Measurements from ENCODE around the gene CSRNP3. TPM values are rescaled to one million over a fixed set of nuclear protein-coding genes. Genes with fewer than 3 reads are reported as not detected.

CSRNP3 gene
- total RNA-seq, 1 experiment from 2014 or later = 0.05 TPM

DNA sequence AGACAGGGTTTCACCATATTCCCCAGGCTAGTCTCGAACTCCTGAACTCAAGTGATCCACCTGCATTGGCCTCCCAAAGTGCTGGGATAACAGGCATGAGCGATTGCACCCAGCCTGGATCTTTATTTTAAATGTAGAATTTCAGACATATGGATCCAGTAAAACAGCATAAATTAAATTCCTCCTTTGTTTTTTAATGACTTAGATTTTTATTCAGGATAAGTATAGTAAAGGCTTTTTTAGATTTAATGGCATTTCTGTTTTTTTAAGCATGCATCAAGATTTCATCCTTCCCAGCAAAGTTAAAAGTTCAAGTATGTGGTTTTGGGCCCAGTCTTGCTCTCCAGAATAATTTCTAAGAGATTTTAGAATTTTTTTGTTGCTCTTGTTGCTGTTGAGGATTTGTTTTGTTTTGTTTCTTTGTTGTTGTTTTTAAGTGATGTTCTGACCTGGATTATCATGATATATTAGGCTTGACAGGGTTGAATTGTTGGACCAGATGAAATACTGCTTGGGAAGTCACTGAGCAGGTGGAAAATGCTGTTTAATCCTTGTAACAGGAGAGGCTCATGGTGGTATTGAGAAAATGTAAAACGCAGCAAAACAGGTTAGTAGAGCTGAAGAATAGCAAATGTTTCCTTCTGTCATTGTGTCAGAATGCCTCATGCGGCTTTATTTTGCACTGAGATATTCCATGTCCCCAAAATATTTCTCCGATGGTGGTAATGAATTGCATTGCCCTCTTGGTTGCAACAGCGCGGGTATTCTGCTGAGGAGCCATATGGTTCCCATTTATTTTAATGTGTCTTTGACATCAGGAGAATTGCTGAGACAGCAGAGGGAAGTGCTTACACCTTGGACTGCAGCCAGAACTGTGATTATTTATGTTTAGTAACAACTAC, 176.7 kb downstream of the CSRNP3 start:
- no peaks in the 10 kb centered on the region for H4K20me1 ChIP-seq (ENCODE audit: insufficient read depth)
- no peak for ATAC-seq

More for the DNA sequence above, 176.7 kb downstream of the CSRNP3 start:
- Histone ChIP-seq H3K9me3 (ENCODE audit: control insufficient read depth in 1 of 2, insufficient read depth in 1 of 2, low read depth in 1 of 2, low read length in 2 of 2) (no peaks in the 10 kb centered on the region), H3K9me2 (ENCODE audit: insufficient read depth) (no peaks in the 10 kb centered on the region), H3K36me3 (ENCODE audit: control insufficient read depth in 1 of 2, insufficient read depth in 2 of 2, low read length in 2 of 2) (no peaks in the 10 kb centered on the region), H3K4me1 (ENCODE audit: control insufficient read depth in 1 of 2, insufficient read depth in 2 of 2, low read length in 2 of 2) (no peaks in the 10 kb centered on the region), H3K27ac (ENCODE audit: low read depth, low read length) (no peak overlapping the region), H2AFZ (ENCODE audit: low read depth, low read length, poor library complexity, severe bottlenecking) (no peak overlapping the region), H3K27me3 (ENCODE audit: insufficient read depth, low read length) (peaks cover 23% of the 10 kb centered on the region), H3K9ac (ENCODE audit: low read length) (no peak overlapping the region), H3K4me3 (replicated peaks in 1 of 2; ENCODE audit: low read depth in 1 of 2, low read length in 2 of 2) (no peak overlapping the region), H3K4me2 (ENCODE audit: low read length) (no peak overlapping the region), H3K79me2 (ENCODE audit: insufficient read depth, low read length) (no peaks in the 10 kb centered on the region)
- ChIA-PET CTCF (no interaction called here), POLR2A (no interaction called here), RAD21 (ENCODE audit: low non-redundant PET in 1 of 2, low total read pairs in 2 of 2, uncharacterized antibody in 2 of 2, unreplicated experiment in 2 of 2) (no interaction called here)
- BruUV-seq (replicated peaks) = no TSS peak
- TF ChIP-seq POLR2A (IDR thresholded peaks at IDR 0.05; ENCODE audit: borderline replicate concordance, extremely low read depth, insufficient read depth, insufficient read length) (no peak), ELF1 (IDR thresholded peaks at IDR 0.05; ENCODE audit: borderline replicate concordance, low read depth) (no peak), SP1 (IDR thresholded peaks at IDR 0.05; ENCODE audit: low read depth) (no peak), ATF3 (IDR thresholded peaks at IDR 0.05) (no peak), ZNF274 (IDR thresholded peaks at IDR 0.05; ENCODE audit: low read depth, low read length) (no peak), CBX3 (IDR thresholded peaks at IDR 0.05; ENCODE audit: low read depth) (no peak), RAD21 (IDR thresholded peaks at IDR 0.05; ENCODE audit: low read depth) (no peak), EZH2phosphoT487 (IDR thresholded peaks at IDR 0.05; ENCODE audit: borderline replicate concordance) (no peak), POLR2AphosphoS5 (IDR thresholded peaks at IDR 0.05; ENCODE audit: low read depth, low read length) (no peak), EZH2 (IDR thresholded peaks at IDR 0.05) (no peak), FOSL1 (IDR thresholded peaks at IDR 0.05; ENCODE audit: low read depth) (no peak), EGR1 (IDR thresholded peaks at IDR 0.05; ENCODE audit: low read depth) (no peak), CEBPB (IDR thresholded peaks at IDR 0.05; ENCODE audit: low read depth) (no peak), ZFX (IDR thresholded peaks at IDR 0.05) (no peak)
- TF ChIP-seq, protein P1, sequence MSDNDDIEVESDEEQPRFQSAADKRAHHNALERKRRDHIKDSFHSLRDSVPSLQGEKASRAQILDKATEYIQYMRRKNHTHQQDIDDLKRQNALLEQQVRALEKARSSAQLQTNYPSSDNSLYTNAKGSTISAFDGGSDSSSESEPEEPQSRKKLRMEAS (IDR thresholded peaks at IDR 0.05) = no peak
- TF ChIP-seq, protein P2, sequence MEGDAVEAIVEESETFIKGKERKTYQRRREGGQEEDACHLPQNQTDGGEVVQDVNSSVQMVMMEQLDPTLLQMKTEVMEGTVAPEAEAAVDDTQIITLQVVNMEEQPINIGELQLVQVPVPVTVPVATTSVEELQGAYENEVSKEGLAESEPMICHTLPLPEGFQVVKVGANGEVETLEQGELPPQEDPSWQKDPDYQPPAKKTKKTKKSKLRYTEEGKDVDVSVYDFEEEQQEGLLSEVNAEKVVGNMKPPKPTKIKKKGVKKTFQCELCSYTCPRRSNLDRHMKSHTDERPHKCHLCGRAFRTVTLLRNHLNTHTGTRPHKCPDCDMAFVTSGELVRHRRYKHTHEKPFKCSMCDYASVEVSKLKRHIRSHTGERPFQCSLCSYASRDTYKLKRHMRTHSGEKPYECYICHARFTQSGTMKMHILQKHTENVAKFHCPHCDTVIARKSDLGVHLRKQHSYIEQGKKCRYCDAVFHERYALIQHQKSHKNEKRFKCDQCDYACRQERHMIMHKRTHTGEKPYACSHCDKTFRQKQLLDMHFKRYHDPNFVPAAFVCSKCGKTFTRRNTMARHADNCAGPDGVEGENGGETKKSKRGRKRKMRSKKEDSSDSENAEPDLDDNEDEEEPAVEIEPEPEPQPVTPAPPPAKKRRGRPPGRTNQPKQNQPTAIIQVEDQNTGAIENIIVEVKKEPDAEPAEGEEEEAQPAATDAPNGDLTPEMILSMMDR (IDR thresholded peaks at IDR 0.05 in 2 of 3, conservative IDR thresholded peaks at IDR 0.05 in 1 of 3; ENCODE audit: borderline replicate concordance in 1 of 3, insufficient read depth in 1 of 3, low read depth in 2 of 3, low read length in 2 of 3) = no peak
- no peak for DNase-seq (ENCODE audit: low read depth, low spot score)
- intact Hi-C loops (cut with micrococcal nuclease) = no loop called here
